Kidney epithelial cell (primary cell): ENCODE data around the gene ANTXRL. TPM values are rescaled to one million over a fixed set of nuclear protein-coding genes. Genes with fewer than 3 reads are reported as not detected.
"Not testable (repeated sequence)": the region's sequence is repeated elsewhere in the genome, so short reads cannot be mapped to it uniquely, and the experiment has no call there.

Source experiments
- DNase-seq: peaks from one replicate; pipeline ENCODE4 v3.0.0-alpha.2; 2010; ENCODE audit warnings: low read depth
- H3K27me3 ChIP-seq: 2 replicates; pipeline ENCODE4 v1.6.0; 2011; ENCODE audit warnings: low read length; ENCODE audit not compliant: control insufficient read depth, insufficient read depth
- H3K36me3 ChIP-seq: 2 replicates; pipeline ENCODE4 v1.5.1; 2011; ENCODE audit warnings: low read length; ENCODE audit not compliant: control insufficient read depth, insufficient read depth
- H3K4me3 ChIP-seq: 2 replicates; pipeline ENCODE4 v1.5.1; 2011; ENCODE audit warnings: low read depth, mild to moderate bottlenecking, control low read depth, low read length
- CTCF ChIP-seq: IDR thresholded peaks from 2 replicates; pipeline ENCODE4 v1.5.1; 2011; ENCODE audit warnings: mild to moderate bottlenecking, moderate library complexity, low read length, control low read depth, inconsistent platforms; ENCODE audit not compliant: insufficient read depth, poor library complexity, severe bottlenecking
- total RNA-seq: library from RNA; depleted of rRNA; stranded (reverse); fragments of >200 nt; gene quantifications from 2 replicates; pipeline ENCODE4 v1.2.3, GENCODE V29; 2015

ANTXRL gene
- total RNA-seq, 1 donor from 2014 or later: not detected

- no peak for TF ChIP-seq CTCF
- no peaks in the 10 kb centered on the region for H3K27me3 ChIP-seq
- H3K36me3 ChIP-seq: no peaks in the 10 kb centered on the region
- DNase-seq: no peak
- no peak overlapping the region for H3K4me3 ChIP-seq
Measured at GRCh38 chr10:46273506-46274477, 13.0 kb upstream of the ANTXRL start.

- no peak for TF ChIP-seq CTCF
Measured at GRCh38 chr10:46277840-46278239, 9.0 kb upstream of the ANTXRL start.

GRCh38 chr10:46282421-46282831, 4.4 kb upstream of the ANTXRL start:
- not testable (repeated sequence) for DNase-seq, H3K36me3 ChIP-seq
- Histone ChIP-seq H3K4me3 (peak overlapping the region; percentile 35), H3K27me3 (peaks cover 16% of the 10 kb centered on the region)

More at GRCh38 chr10:46277840-46278239, 9.0 kb upstream of the ANTXRL start:
- Histone ChIP-seq H3K27me3 (peaks cover 7% of the 10 kb centered on the region), H3K36me3 (no peaks in the 10 kb centered on the region), H3K4me3 (no peak overlapping the region)
- no peak for DNase-seq

GRCh38 chr10:46282842-46283574, 3.8 kb upstream of the ANTXRL start:
- no peaks in the 10 kb centered on the region for H3K36me3 ChIP-seq
- peaks cover 16% of the 10 kb centered on the region for H3K27me3 ChIP-seq
- no peak for DNase-seq
- TF ChIP-seq CTCF: no peak
- H3K4me3 ChIP-seq: peak overlapping the region; percentile 35

GRCh38 chr10:46283580-46284285, 3.1 kb upstream of the ANTXRL start:
- DNase-seq: no peak
- no peaks in the 10 kb centered on the region for H3K36me3 ChIP-seq
- no peak overlapping the region for H3K4me3 ChIP-seq
- H3K27me3 ChIP-seq: peaks cover 16% of the 10 kb centered on the region
- TF ChIP-seq CTCF: no peak
